SIG-M5 treated with dmso at 0.1 percent for 504 hours (cell line): Measurements from ENCODE around the gene TMEM132C.
"Not testable (repeated sequence)": the region's sequence is repeated elsewhere in the genome, so short reads cannot be mapped to it uniquely, and the experiment has no call there.

Experiments used
- DNase-seq: peaks from one replicate; lab custom pipeline; 2025; ENCODE audit not compliant: unreplicated experiment; lab: John Stamatoyannopoulos, UW

The TMEM132C gene

GRCh38 chr12:128467882-128468281, 200.9 kb downstream of the TMEM132C start:
- DNase-seq: no peak

GRCh38 chr12:128468926-128469325, 202.0 kb downstream of the TMEM132C start:
- DNase-seq: no peak

GRCh38 chr12:128471491-128471890, 204.5 kb downstream of the TMEM132C start:
- DNase-seq: no peak

GRCh38 chr12:128474916-128475315, 207.9 kb downstream of the TMEM132C start:
- DNase-seq: no peak

GRCh38 chr12:128476266-128476665, 209.3 kb downstream of the TMEM132C start:
- DNase-seq: no peak

GRCh38 chr12:128483526-128484255, 216.7 kb downstream of the TMEM132C start:
- DNase-seq: no peak

- DNase-seq: not testable (repeated sequence)
Measured at GRCh38 chr12:128497376-128497775, 230.4 kb downstream of the TMEM132C start.

GRCh38 chr12:128507470-128507869, 240.5 kb downstream of the TMEM132C start:
- no peak for DNase-seq

GRCh38 chr12:128509170-128509569, 242.2 kb downstream of the TMEM132C start:
- no peak for DNase-seq

GRCh38 chr12:128510511-128510910, 243.5 kb downstream of the TMEM132C start:
- DNase-seq: no peak

- no peak for DNase-seq
Measured at GRCh38 chr12:128513331-128513730, 246.4 kb downstream of the TMEM132C start.

GRCh38 chr12:128513831-128514230, 246.9 kb downstream of the TMEM132C start:
- DNase-seq: no peak

- DNase-seq: no peak
Measured at GRCh38 chr12:128518644-128519043, 251.7 kb downstream of the TMEM132C start.

- no peak for DNase-seq
Measured at GRCh38 chr12:128519426-128519825, 252.5 kb downstream of the TMEM132C start.

- no peak for DNase-seq
Measured at GRCh38 chr12:128521981-128522380, 255.0 kb downstream of the TMEM132C start.

GRCh38 chr12:128524439-128524838, 257.5 kb downstream of the TMEM132C start:
- no peak for DNase-seq

GRCh38 chr12:128531170-128531569, 264.2 kb downstream of the TMEM132C start:
- DNase-seq: no peak

- DNase-seq: no peak
Measured at GRCh38 chr12:128534906-128535305, 267.9 kb downstream of the TMEM132C start.

- no peak for DNase-seq
Measured at GRCh38 chr12:128536810-128537209, 269.8 kb downstream of the TMEM132C start.

GRCh38 chr12:128537668-128538067, 270.7 kb downstream of the TMEM132C start:
- DNase-seq: no peak

GRCh38 chr12:128542844-128543243, 275.9 kb downstream of the TMEM132C start:
- no peak for DNase-seq

GRCh38 chr12:128543460-128543859, 276.5 kb downstream of the TMEM132C start:
- no peak for DNase-seq

GRCh38 chr12:128543971-128544370, 277.0 kb downstream of the TMEM132C start:
- no peak for DNase-seq
